ENCODE results near the gene ITGB8.

DNA sequence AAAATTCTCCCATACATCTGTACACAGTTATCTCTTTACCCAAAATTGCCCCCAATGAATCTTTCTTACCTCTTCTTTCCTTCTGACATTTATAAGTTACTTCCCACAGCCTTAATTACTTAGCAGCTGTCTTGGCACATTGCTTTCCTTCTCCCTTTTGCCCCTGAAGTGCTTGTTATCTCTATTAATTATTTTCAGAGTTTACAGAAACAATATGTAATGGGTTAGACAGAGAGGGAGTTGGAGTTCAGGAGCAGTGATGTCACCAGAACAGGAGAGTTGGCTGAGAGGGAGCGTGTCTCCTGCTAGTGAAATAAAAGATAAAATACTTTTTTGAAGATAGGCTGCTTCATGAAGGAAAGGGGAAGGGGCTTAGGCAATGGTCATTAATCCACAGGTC, 57.4 kb downstream of the ITGB8 start:
- TF ChIP-seq, protein P1, sequence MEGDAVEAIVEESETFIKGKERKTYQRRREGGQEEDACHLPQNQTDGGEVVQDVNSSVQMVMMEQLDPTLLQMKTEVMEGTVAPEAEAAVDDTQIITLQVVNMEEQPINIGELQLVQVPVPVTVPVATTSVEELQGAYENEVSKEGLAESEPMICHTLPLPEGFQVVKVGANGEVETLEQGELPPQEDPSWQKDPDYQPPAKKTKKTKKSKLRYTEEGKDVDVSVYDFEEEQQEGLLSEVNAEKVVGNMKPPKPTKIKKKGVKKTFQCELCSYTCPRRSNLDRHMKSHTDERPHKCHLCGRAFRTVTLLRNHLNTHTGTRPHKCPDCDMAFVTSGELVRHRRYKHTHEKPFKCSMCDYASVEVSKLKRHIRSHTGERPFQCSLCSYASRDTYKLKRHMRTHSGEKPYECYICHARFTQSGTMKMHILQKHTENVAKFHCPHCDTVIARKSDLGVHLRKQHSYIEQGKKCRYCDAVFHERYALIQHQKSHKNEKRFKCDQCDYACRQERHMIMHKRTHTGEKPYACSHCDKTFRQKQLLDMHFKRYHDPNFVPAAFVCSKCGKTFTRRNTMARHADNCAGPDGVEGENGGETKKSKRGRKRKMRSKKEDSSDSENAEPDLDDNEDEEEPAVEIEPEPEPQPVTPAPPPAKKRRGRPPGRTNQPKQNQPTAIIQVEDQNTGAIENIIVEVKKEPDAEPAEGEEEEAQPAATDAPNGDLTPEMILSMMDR (IDR thresholded peaks at IDR 0.05 in 4 of 5, conservative IDR thresholded peaks at IDR 0.05 in 1 of 5): no peak
- no peak for TF ChIP-seq POLR2A (IDR thresholded peaks at IDR 0.05)

Data from gastrocnemius medialis (tissue), 4 donors.